HL-60/S4 (cell line): ENCODE results near the gene ANGPT4.
"Not testable (repeated sequence)": the region's sequence is repeated elsewhere in the genome, so short reads cannot be mapped to it uniquely, and the experiment has no call there.

Experiments
- in situ Hi-C: fragments of 300-500 bp; cut with MboI; formaldehyde crosslinking; loops from 2 replicates; pipeline ENCODE4 v1.14.3; 2022; ENCODE audit warnings: low sequenced_read_pairs

The ANGPT4 gene

GRCh38 chr20:910132-910869 lies 5.8 kb downstream of the ANGPT4 start:
- in situ Hi-C loops: no loop called here

DNA sequence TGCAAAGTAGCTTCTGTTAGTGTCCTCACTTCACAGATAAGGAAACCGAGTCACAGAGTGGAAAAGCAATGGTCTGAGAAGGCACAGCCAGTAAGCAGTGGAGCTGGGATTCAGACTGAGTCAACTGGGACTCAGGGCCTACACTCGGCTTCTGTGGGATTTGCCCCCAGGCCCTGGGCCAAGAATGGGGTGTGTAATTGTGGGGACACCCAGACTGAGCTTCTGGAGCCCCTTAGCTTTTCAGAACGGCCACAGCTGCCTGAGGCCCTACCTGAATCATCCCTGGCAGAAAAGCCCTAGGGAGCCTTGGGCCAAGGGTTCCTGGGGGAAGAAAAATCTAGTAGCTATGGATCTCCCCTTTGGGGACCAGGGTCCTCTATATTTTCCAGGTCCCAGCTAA lies 6.5 kb downstream of the ANGPT4 start:
- in situ Hi-C loops: no loop called here

DNA sequence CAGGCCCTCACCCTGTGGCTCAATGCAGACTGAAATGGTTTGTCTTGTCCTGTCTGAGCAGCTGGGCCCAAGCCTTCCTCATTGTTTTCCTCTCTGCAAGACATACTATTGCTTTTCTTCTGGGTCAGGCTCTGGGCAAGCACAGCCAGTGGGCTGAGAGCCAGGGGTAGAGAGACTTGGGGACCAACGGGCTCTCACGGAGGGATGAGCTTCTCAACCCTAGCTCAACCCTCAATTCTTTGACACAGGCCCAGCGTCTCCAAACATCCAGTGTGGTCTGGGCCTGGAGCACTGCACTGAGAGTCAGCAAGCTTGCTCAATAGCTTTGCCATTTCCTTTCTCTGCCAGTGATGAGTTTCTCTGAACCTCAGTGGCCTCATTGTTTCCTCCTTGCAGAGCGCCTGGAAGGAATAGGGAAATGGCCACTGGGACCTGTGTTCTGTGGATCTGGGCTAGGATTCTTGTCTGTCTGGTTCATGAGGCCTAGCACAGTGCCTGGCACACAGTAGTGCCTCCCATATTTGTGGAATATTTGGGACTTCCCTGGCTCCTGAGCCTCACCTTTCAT lies 9.3 kb downstream of the ANGPT4 start:
- in situ Hi-C loops: no loop called here

DNA sequence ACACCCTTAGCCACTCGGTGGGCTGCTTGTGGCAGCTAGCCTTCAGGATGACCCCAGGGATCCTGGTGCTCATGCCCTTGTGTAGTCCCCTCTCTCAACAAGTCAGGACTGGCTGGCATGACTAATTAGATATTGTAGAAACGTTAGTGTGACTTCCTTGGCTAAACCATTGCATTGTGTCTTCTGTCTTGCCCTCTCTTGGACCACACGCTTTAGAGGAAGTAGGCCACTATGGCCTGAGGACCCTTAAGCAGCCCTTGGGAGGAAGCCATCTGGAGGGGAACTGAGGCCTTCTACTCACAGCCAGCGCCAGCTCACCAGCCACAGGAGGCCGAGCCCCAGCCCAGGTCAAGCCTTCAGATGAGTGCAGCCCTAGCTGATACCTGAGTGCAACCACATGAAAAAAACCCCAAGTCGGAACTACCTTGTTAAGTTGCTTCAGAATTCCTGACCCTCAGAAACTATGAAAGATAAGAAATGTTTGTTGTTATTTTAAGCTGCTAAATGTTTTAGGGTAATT lies 10.1 kb downstream of the ANGPT4 start:
- in situ Hi-C loops: no loop called here

DNA sequence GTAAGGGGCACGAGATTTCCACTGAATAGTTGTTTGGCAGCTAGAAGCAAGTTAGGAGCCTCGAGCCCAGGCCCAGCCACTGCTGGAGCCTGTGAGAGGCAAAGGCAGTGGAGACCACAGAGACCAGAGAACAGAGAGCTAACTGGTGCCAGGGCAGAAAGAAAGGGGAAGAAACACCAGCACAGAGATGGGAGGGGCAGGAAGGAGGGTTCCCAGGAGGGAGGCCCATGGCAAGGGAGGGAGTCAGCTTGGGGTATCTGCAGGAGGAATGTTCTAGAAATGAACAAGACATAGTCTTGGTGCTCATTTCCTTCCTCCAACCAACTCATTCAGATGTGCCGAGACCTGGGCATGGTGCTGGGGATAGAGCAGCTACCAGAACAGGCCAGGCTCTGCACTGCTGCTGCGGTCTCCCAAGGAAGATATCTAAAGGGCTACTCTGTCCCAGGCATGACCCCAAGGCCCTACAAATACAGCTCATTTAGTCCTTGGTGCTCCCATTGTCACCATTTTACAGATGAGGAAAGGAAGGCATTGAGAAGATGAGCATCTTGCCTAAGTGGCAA lies 10.7 kb downstream of the ANGPT4 start:
- in situ Hi-C loops: no loop called here

DNA sequence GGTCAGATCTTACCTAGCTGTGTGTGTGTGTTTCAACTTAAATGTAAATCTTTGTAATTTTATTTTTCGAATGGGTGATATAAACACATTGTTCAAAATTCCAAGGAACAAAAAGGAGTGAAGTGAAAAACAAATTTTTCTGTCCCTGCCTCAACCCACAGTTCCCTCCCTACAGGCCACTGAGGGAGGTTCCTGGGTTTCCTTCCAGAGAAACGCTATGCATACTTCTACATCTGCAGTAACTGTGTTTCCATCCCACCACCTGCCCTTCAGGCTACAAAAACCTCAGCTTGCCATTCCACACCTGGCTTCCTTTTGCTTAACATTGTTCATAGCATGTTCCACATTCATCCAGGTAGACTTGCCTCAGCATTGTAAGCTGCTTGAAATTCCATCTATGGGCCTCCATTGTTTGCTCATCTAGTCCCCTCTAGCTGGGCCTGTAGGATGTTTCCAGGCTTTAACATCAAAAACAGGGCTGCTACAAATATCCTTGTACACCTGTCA lies 12.0 kb downstream of the ANGPT4 start:
- in situ Hi-C loops: no loop called here

- in situ Hi-C loops: not testable (repeated sequence)
Observed at GRCh38 chr20:897436-897835, 18.7 kb downstream of the ANGPT4 start.

DNA sequence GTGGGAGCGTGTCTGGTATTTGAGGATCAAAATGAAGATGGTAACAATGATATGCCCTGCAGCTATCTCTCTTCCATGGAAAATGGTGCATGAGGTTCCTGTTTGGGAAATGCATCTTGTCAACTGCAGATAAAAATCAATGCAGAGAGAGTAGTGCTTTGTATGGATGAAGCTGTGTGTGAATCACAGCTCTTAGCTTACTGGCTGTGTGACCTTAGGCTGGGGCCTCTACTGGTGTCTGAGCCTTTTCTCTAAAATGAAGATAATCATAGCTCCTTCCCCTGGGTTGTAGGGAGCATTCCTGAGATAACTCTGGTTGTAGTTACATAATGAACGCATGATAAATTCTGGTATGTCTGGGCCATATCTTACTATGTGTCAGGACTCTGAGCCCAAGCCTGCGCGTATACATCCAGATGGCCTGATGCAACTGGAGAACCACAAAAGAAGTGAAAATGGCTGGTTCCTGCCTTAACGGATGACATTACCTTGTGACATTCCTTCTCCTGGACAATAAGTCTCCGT lies 19.6 kb downstream of the ANGPT4 start:
- in situ Hi-C loops: no loop called here

- in situ Hi-C loops: not testable (repeated sequence)
Observed at GRCh38 chr20:892371-892770, 23.8 kb downstream of the ANGPT4 start.

DNA sequence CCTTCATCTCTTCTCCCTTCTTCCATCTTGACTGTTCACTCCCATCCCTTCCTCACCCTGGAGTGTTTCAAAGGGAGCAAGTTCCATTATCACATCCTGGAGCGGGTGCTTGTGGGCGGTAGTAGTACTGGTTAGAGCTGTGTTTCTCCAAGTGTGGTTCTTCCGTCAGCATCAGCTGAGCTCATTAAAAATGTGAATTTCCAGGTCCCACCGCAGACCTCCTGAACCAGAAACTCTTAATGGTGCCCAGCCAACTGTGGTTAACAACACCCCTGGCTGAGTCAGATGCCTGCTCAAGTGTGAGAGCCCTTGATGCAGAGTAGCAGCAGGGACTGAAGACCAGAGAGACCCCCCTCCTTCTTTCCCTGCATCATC lies 24.4 kb downstream of the ANGPT4 start:
- in situ Hi-C loops: no loop called here

DNA sequence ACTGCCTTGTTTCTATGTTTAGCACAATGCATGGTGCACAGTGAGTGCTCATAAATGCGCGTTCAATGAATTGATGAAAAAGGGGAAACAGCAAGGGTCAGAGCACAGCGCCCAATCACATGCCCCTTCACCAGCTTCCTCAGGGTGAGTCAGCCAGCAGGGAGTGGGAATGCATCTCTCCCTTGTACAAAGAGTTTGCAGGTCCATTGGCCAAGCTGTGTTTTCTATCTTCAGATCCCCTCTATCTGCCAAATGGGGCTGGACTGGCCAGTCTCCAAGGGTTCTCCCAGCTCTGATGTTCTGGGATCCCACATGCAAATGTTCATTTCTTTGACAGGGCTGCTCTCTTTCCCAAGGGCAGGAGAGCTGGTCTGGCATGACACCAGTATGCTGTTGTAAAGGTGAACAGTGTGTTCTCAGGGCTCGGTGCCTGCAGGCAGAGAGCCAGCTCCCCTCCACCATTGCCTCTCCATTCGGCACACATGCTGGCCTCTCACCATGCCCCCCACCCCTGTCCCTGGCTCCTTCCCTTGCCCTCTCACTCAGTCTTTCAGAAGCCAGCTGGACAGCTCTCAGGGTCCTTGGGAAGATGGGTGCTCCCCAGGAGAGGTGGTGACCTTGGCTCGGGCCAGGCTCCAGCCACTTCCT lies 25.0 kb downstream of the ANGPT4 start:
- in situ Hi-C loops: no loop called here

GRCh38 chr20:890666-891057 lies 25.5 kb downstream of the ANGPT4 start:
- in situ Hi-C loops: no loop called here

GRCh38 chr20:889932-890463 lies 26.1 kb downstream of the ANGPT4 start:
- in situ Hi-C loops: no loop called here

GRCh38 chr20:889106-889505 lies 27.0 kb downstream of the ANGPT4 start:
- in situ Hi-C loops: no loop called here

- in situ Hi-C loops: no loop called here
Observed at GRCh38 chr20:888057-888456, 28.1 kb downstream of the ANGPT4 start.

DNA sequence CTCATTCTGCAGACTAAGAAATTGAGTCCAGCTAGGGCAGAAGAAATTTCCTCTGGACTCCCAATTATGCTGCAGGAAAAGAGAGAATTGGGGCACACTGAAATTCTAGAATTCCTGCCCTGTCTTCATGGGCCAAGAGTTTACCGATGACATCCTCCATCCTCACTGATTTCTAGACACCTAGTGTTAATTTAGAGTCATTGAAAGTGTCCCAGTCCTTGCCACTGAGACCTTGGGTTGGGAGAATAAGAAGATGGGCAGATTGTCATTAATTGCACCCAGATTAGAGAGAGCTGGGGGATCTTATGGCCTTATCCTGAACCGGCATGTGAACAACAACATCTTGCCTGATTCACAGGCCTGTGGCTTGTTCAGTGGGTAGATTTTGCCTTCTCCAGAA lies 29.0 kb downstream of the ANGPT4 start:
- in situ Hi-C loops: no loop called here

GRCh38 chr20:884983-885952 lies 30.9 kb downstream of the ANGPT4 start:
- in situ Hi-C loops: no loop called here

DNA sequence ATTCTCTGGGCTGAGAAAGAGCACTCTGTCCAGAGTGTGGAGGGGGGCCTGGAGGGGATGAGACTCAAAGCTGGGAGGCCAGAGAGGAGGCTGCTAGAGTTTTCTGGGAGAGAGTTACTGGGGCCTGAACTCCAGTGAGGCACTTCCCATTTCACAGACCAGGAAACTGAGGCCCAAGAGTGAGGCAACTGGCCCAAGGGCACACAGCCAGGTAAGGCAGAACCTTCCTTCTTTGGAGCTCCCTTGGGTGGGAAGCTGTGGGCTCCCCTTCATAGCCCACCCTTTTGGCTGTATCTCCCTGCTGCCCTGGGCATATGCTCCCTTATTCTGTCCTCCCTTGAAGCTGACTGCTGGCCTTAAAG lies 34.4 kb downstream of the ANGPT4 start:
- in situ Hi-C loops: no loop called here

- in situ Hi-C loops: no loop called here
Observed at GRCh38 chr20:881051-881782, 34.9 kb downstream of the ANGPT4 start.
